GDM1 (cell line): ENCODE measurements around the gene EFCAB8.
"Not testable (repeated sequence)": the region's sequence is repeated elsewhere in the genome, so short reads cannot be mapped to it uniquely, and the experiment has no call there.

ENCODE experiments used
- DNase-seq: peaks from one replicate; lab custom pipeline; 2025; lab: John Stamatoyannopoulos, UW

EFCAB8 gene

DNA sequence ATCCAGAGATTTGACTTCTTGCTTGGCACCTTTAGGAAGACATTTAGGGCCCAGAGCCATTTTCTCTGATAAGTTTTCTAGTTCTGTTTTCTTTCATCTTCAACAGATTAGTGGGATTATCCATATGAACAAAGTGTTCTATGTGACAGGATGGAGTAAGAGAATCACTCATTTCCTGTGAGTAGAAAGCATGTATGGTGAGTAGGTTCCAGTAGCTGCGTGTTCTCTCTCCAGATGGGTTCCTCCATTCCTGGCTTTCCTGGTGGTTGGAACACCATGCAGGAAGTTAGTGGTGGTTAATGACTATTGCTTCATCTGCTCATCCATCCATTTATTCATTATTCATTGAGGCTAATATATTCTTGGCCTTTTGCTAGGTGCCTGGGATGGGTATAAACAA, 54.0 kb downstream of the EFCAB8 start:
- no peak for DNase-seq

- no peak for DNase-seq
These were observed 55.3 kb downstream of the EFCAB8 start for GRCh38 chr20:32914031-32914430.

DNA sequence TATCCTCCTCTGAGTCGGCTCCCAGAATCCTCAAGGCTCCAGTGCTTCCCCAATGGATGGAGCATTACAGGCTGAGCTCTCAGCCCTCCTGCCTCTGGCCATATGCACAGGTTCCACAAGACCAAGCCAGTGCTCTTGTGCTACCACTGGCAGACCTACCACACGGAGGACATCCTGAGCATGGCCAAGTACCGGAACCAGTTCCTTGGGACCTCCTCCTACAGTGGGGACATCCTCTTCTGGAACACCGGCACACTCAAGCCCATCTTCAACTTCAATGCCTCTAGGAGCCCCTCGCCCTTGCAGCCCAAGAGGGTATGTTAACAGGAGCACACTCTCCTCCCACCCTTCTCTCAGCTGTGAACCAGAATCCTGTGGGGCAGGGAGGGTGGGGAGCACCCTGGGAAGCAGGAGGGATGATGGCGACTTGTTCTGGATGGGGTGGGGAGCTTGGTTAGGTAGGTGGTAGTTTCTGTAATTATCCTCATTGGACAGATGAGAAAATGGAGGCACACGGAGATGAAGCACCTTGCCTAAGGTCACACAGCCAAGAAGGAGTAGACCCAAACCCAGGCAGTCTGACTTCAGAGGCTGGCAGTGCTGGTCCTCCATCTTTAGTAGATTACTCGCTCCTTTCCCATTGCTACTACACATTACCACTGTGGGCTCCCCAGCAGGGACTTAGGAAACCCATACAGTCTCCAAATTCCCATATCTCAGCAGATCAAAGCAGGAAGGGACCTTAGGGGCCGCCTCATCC, 58.6 kb downstream of the EFCAB8 start:
- DNase-seq, result no peak

DNA sequence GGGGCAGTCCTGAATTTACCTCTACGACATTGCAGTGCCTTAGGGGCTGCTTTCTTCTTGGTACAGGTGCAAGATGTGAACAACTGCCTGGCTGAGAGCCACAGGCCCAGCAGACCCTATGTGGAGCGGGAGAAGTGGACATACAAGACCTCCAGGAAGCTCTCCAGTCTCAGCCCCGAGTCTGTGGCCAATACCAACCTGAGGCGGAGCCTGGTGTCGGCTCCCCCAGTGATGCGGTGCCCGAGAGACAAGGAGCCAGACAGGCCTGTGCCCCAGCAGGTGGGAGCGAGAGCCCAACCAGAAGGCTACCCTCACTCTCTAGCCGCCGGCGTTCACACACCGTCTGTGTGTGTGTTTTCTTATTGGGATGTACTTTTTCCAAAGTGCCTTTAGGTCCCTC, 59.6 kb downstream of the EFCAB8 start:
- DNase-seq, result no peak

DNA sequence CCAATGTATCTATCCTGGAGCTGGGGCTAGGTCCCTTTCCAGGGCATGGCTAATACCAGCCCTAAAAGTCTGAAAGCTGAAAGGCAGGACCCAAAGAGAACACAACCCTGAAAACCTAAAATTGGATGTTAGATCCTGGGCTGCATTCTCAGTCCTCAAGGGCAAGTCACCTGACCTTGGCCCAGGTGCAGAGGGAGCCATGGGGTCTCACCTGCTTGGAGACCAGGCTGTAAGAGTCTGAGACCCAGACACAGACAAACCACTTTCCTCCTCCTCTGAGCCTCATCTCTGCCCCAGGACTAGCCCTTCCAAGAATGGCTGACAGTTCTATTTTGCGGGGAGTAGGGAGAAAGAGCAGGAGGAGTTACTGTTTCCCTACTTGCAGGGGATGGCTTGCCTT, 60.0 kb downstream of the EFCAB8 start:
- no peak for DNase-seq

DNA sequence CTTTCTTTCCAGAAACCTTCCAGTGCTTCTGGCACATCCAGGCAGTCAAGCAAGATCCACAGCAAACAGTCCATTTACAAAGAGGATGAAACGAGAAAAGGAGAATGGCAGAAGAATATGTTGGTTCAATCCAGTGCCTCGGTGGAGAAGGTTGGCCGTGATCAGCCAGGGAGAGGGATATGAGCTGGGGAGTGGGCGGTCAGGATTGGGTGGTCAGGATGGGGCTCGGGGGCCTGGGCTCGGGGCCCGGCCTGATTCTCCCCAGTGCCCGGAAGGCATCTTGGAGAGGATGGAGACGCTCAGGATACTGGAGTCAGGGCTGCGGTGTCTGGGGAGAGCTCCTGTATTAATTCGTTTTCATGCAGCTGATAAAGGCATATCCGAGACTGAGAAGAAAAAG, 61.3 kb downstream of the EFCAB8 start:
- DNase-seq, result no peak

GRCh38 chr20:32920530-32921298, 62.0 kb downstream of the EFCAB8 start:
- no peak for DNase-seq

DNA sequence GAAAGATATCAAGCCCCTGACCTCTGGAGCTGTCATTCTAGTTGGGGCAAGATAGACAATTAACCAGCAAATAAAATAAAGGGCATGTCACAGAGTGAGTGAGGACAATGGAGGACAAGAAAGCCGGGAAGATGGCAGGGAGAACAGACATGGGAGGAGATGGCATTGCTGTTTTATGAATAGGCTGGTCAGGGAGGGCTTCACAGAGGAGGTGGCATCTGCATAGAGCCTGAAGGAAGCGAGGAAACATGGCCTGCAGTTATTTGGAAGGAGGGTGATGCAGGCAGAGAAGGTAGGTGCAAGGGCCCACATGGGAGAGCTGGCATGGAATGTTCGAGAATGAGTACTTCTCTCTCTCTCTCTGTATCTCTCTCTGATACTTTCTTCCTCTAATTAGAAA, 63.7 kb downstream of the EFCAB8 start:
- DNase-seq, result no peak

DNA sequence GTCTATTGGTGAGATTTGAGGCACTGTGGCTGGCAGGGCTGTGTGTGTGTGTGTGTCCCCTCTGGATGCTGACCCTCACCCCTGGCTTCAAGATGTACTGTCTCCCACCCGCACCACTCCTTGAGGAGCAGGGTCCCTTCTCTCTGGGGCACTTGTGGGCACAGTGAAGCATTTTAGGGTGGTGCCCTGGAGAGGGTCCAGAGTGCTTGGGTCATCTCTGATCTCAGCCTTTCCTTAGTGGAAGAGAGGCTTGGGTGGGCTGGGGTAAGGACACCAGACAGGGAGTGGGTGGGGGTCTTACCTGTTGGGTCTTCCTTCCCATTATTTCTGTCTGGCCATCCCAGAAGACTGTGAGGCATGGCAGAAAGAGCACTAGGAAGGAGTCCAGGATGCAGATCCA, 66.1 kb downstream of the EFCAB8 start:
- DNase-seq, result no peak

GRCh38 chr20:32925481-32926196, 66.9 kb downstream of the EFCAB8 start:
- no peak for DNase-seq

- no peak for DNase-seq
These were observed 70.4 kb downstream of the EFCAB8 start for GRCh38 chr20:32929162-32929561.

DNA sequence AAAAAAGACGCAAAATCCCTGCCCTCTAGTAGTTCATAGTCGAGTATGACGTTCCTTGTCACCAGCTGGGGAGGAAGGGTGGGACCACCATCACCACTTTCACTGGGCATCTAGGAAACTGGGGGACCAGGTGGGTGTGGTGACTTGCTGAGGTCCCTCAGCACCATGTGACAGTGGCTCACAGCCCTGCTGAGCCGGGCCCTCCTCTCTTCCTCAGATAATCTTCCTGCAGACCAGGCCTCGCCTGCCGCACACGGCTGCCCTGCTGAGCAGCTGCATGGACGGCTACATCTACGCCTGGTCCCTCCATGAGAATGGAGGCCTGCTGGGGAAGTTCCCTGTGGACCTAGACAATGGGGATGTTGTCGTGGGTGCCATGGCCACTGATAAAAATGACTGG, 71.5 kb downstream of the EFCAB8 start:
- no peak for DNase-seq

GRCh38 chr20:32930701-32931100, 72.0 kb downstream of the EFCAB8 start:
- no peak for DNase-seq

GRCh38 chr20:32934580-32934979, 75.9 kb downstream of the EFCAB8 start:
- DNase-seq, result no peak

DNA sequence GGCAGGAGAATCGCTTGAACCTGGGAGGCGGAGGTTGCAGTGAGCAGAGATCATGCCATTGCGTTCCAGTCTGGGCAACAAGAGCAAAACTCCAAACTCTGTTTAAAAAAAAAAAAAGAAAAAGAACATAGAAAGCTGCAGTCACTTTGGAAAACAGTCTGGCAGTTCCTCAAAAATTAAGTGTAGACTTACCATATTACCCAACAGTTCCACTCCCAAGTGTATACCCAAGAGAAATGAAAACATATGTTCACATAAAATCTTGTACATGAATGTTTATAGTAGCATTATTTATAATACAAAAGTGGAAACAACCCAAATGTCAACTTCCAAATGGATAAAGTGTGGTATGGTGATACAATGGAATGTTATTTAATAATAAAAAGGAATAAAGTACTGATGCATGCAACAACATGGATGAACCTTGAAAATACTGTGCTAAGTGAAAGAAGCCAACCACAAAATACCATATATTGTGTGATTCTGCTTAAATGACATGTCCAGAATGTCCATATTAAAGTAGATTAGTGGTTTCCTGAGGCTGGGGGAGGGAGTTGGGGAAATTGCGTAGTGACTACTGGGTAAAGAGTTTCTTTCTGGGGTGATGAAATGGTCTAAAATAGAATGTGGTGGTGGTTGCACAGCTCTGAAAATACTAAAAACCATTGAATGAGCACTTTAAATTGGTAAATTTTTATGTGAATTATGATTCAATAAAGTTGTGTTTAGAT, 82.6 kb downstream of the EFCAB8 start:
- DNase-seq, result no peak

DNA sequence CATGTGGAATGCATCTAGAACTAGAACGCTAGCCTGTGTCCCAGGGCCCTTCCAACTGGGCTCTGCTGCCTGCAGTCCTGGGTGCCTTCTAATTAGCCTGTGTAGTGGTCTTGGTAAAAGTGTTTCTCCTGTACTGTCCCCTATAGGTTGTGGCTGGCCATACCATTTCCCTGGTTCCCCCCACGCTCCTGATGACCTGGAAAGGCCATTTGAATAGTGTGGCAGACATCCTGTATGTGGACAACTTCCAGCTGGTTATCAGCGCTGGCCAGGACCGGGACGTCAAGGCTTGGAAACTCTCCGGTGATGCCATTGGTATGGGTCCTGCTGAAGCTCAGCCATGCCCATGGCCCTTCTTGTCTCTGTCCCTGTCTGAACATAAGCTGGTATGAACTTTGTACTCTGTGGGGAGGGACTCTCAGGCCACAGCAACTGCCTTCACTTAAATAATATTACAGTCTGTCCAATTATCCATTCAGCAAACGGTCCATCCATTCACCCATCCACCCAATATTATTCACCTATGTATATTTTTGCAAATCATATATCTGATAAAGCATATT, 84.8 kb downstream of the EFCAB8 start:
- DNase-seq, result no peak

- no peak for DNase-seq
These were observed 87.0 kb downstream of the EFCAB8 start for GRCh38 chr20:32945710-32946221.

- DNase-seq, result no peak
These were observed 87.9 kb downstream of the EFCAB8 start for GRCh38 chr20:32946629-32947028.

DNA sequence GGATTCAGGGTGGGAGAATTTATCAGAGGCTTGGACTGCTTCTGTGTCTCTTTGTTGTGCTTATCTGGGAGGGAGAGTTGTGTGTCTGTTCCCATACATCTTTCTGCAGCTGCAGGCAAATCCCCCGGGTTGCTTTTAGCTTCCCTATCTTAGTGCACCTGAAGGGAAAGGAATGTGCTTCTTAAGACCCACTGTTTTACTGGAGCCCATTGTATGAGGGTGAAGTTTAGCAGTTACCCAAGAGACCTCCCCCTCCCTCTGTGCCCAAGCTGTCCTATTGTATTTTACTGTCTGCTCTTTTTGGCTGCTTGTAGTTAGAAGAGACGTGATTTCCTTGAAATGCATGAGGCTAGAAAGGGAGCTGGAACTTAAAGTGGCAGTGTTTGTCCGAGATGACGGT, 91.8 kb downstream of the EFCAB8 start:
- DNase-seq, result not testable (repeated sequence)

DNA sequence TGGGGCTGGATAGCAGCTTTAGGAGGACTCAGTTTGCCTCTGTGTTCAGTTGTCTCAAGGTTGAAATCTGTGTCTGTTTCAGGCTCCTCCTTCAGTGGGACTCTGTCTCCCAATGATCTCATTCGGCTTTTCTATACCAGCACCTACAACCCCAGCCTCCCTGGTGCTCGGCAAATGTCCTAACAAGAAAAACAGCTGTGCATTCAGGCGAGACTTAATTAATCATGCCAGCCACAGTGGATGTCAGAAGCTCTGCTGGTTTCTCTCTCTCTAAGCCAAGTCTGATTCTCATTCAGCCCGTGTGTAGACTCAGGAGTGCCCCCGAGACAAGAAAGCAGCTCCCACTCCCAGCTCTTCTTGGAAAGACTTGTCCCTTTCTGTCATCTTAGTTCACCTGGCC, 98.7 kb downstream of the EFCAB8 start:
- no peak for DNase-seq

GRCh38 chr20:32958574-32958973, 99.9 kb downstream of the EFCAB8 start:
- no peak for DNase-seq
